Thyroid gland (tissue), 4 donors: Measurements from ENCODE around the gene UCN.

Experiments used
- POLR2A ChIP-seq, 2 donors: fragments of 450-650 bp; IDR thresholded peaks; one replicate each; pipeline ENCODE4 v1.6.1; 2017; ENCODE audit warnings: antibody characterized with exemption in 2 of 2, mild to moderate bottlenecking in 2 of 2, moderate library complexity in 1 of 2
- TF ChIP-seq, protein P1 (sequence below), 6 experiments: fragments of 200-600 bp in 3 of 6; fragments of 450-650 bp in 3 of 6; sonication (generic) in 3 of 6; IDR thresholded peaks; one replicate each; pipeline ENCODE4 v1.5.1; 2016 to 2019; ENCODE audit warnings: antibody characterized with exemption in 6 of 6, mild to moderate bottlenecking in 2 of 6, inconsistent platforms in 1 of 6, moderate library complexity in 1 of 6

DNA sequence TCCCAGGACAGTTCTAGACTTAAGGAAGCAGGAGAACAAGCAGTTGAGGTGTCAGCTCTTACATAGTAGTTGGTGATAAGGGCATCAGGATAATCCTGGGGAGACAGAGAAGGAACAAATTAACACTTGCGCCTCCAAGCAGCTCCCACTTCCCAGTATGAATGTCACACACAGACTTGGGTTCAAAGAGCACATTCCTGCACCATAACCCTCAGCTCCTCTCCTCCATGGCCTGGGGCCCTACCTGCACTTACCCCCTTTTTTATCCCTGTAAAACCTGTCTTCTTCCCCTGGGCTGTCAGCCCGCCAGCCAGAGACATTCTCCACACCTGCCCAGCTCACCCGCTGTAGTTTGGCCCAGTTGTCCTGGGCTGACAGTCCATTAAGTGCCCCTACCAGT is 3.9 kb upstream of the UCN start:
- TF ChIP-seq, protein P1, sequence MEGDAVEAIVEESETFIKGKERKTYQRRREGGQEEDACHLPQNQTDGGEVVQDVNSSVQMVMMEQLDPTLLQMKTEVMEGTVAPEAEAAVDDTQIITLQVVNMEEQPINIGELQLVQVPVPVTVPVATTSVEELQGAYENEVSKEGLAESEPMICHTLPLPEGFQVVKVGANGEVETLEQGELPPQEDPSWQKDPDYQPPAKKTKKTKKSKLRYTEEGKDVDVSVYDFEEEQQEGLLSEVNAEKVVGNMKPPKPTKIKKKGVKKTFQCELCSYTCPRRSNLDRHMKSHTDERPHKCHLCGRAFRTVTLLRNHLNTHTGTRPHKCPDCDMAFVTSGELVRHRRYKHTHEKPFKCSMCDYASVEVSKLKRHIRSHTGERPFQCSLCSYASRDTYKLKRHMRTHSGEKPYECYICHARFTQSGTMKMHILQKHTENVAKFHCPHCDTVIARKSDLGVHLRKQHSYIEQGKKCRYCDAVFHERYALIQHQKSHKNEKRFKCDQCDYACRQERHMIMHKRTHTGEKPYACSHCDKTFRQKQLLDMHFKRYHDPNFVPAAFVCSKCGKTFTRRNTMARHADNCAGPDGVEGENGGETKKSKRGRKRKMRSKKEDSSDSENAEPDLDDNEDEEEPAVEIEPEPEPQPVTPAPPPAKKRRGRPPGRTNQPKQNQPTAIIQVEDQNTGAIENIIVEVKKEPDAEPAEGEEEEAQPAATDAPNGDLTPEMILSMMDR (IDR thresholded peaks at IDR 0.05): no peak
- no peak for TF ChIP-seq POLR2A (IDR thresholded peaks at IDR 0.05)
